ENCODE data around the gene SHC1.

DNA sequence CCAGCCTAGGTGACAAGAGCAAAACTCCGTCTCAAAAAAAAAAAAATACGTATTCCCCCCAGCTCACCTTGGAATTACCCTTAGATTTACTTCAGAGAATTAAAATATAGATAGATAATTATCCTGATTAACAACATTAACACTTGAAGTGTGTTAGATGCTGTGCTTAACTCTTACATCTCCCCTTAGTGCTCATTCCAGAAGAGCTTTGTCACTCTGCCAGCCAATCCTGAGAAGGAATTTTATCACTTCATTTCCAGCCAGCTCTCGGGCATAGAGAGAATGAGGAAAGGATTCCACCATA lies 1.6 kb upstream of the SHC1 start:
- TF ChIP-seq, protein P1, sequence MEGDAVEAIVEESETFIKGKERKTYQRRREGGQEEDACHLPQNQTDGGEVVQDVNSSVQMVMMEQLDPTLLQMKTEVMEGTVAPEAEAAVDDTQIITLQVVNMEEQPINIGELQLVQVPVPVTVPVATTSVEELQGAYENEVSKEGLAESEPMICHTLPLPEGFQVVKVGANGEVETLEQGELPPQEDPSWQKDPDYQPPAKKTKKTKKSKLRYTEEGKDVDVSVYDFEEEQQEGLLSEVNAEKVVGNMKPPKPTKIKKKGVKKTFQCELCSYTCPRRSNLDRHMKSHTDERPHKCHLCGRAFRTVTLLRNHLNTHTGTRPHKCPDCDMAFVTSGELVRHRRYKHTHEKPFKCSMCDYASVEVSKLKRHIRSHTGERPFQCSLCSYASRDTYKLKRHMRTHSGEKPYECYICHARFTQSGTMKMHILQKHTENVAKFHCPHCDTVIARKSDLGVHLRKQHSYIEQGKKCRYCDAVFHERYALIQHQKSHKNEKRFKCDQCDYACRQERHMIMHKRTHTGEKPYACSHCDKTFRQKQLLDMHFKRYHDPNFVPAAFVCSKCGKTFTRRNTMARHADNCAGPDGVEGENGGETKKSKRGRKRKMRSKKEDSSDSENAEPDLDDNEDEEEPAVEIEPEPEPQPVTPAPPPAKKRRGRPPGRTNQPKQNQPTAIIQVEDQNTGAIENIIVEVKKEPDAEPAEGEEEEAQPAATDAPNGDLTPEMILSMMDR (IDR thresholded peaks at IDR 0.05) = no peak
- no peak for TF ChIP-seq POLR2A (IDR thresholded peaks at IDR 0.05)

Data from thyroid gland (tissue), 4 donors.